Effector memory CD4-positive, alpha-beta T cell (primary cell): ENCODE measurements around the gene ATOSA.

ENCODE experiments used
- DNase-seq, 3 donors: peaks; one replicate each; pipeline ENCODE4 v3.0.0-alpha.2; 2020
- H3K27ac ChIP-seq: 2 replicates; pipeline ENCODE4 v1.7.0; 2013; ENCODE audit warnings: mild to moderate bottlenecking, low read length, moderate library complexity; ENCODE audit not compliant: insufficient read depth, poor library complexity, severe bottlenecking
- H3K27me3 ChIP-seq: replicated peaks from 2 replicates; pipeline ENCODE4 v1.7.0; 2013; ENCODE audit warnings: mild to moderate bottlenecking, low read length; ENCODE audit not compliant: insufficient read depth, control insufficient read depth, poor library complexity, severe bottlenecking
- H3K36me3 ChIP-seq: 2 replicates; pipeline ENCODE4 v1.7.0; 2013; ENCODE audit warnings: mild to moderate bottlenecking, low read length, moderate library complexity; ENCODE audit not compliant: control insufficient read depth, insufficient read depth
- H3K4me1 ChIP-seq: 2 replicates; pipeline ENCODE4 v1.7.0; 2013; ENCODE audit warnings: low read length, mild to moderate bottlenecking; ENCODE audit not compliant: control insufficient read depth, insufficient read depth, poor library complexity, severe bottlenecking
- H3K4me3 ChIP-seq: 2 replicates; pipeline ENCODE4 v1.7.0; 2013; ENCODE audit warnings: low read length, low read depth, mild to moderate bottlenecking; ENCODE audit not compliant: insufficient read depth, poor library complexity, severe bottlenecking
- H3K9me3 ChIP-seq: 2 replicates; pipeline ENCODE4 v1.7.0; 2013; ENCODE audit warnings: mild to moderate bottlenecking, low read length, moderate library complexity; ENCODE audit not compliant: control insufficient read depth
- total RNA-seq, 3 donors: gene quantifications; one replicate each; lab custom pipeline; 2026; lab: John Stamatoyannopoulos, UW

Gene ATOSA, protein sequence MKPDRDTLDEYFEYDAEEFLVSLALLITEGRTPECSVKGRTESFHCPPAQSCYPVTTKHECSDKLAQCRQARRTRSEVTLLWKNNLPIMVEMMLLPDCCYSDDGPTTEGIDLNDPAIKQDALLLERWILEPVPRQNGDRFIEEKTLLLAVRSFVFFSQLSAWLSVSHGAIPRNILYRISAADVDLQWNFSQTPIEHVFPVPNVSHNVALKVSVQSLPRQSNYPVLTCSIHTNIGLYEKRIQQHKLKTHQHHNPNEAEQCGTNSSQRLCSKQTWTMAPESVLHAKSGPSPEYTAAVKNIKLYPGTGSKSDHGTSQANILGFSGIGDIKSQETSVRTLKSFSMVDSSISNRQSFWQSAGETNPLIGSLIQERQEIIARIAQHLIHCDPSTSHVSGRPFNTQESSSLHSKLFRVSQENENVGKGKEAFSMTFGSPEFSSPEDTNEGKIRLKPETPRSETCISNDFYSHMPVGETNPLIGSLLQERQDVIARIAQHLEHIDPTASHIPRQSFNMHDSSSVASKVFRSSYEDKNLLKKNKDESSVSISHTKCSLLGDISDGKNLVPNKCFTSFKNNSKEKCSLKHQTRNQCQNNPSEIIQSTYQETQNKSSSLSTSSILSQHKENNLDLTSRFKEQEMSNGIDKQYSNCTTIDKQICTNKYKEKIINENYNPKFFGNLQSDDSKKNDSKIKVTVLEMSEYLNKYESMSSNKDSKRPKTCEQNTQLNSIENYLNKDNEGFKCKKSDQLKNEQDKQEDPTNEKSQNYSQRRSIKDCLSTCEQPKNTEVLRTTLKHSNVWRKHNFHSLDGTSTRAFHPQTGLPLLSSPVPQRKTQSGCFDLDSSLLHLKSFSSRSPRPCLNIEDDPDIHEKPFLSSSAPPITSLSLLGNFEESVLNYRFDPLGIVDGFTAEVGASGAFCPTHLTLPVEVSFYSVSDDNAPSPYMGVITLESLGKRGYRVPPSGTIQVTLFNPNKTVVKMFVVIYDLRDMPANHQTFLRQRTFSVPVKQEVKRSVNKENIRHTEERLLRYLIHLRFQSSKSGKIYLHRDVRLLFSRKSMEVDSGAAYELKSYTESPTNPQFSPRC
- total RNA-seq: 79.5 to 114 (median 80.0) reads per million in 3 donors

DNA sequence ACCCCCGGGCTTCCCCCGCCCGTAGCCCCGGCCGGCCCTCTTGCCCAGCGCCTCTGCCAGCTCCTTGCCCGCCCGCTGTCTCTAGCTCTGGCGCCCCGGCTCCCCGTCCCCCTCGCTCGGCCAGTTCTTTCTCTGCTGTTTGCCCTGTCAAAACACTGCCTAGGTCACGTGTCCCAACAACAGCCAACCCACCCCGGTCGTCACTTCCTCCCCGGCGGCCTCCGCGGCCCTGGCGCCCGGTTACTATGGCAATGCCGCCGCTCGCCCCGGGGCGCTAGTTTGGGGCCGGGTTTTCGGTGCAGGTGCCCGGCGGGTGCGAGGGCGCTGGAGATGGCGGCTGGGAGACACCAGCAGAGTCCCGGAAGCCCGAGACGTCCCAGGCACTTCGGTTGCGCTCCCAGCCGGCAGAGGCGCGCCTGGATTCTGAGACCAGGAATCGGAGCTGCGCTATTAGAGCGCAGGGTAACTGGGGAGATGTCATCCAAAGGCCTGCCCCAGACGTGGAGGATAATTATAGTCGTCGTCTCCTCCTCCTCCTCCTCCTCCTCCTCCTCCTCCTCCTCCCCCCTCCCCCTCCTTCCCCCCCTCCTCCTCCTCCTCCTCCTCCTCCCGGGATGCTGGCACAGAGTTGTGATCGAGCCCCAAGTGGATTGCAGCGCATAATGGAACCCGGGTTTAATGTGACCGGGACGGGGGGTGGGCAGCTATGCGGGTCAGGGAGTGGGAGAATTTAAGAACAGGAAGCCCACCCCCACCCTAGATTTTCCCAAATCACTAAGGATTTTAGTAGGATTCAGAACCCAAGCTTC is at the start of gene ATOSA:
TSS of gene ATOSA (minus strand) at position 157 of the 809 bp plus-strand sequence. CDS start 1,367 bp downstream, outside the sequence.
- Histone ChIP-seq H3K27me3 (no peaks in the 10 kb centered on the region), H3K4me3 (peak within 1 kb of the TSS; percentile 80), H3K36me3 (peaks cover 9% of the 10 kb centered on the region), H3K9me3 (no peaks in the 10 kb centered on the region), H3K4me1 (peaks cover 16% of the 10 kb centered on the region), H3K27ac (peak within 1 kb of the TSS; percentile 97)
- peak; percentile 86 to 91 (median 88) for DNase-seq

DNA sequence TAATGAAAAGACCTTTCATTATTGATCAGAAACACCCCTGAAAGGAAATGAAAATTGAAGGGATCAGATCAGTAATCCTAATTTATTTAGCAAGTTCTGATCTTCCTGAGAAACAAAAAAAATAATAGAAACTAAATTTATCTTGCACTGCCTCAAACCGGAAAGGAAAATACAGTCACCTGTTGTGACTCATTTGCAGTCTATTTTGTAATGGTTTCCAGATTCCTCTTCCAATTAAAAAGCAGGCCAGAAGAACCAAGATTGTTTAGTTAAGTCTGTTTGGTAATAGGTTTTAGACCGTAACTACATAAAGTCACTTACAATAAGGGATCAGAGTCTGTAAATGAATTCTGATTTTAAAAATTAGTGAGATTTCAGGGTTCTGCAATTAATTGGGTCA is 49.7 kb upstream of the ATOSA start:
- no peaks in the 10 kb centered on the region for H3K27me3 ChIP-seq
- no peak overlapping the region for H3K4me3 ChIP-seq
- DNase-seq: no peak
- H3K4me1 ChIP-seq: peaks cover 6% of the 10 kb centered on the region
- no peaks in the 10 kb centered on the region for H3K36me3 ChIP-seq
- no peak overlapping the region for H3K27ac ChIP-seq
- H3K9me3 ChIP-seq: no peaks in the 10 kb centered on the region

DNA sequence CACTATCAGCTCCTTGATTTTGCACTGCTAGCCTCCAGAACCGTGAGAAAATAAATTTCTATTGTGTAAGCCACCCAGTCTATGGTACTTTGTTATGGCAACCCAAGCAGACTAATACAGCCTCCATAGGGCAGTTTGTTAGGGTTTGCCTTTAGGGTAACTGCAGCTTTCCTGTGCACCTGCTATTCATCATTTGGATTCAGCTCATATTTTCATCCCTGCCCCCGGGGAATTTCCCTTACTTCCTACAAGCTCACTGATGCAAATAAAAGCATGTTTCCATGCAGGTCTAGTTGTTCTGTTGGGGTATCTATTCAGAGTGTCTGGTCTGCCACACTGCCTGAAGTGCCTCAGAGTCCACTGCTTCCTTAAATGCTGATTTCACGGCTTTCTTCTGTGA is 48.6 kb upstream of the ATOSA start:
- Histone ChIP-seq H3K4me1 (peaks cover 6% of the 10 kb centered on the region), H3K27me3 (no peaks in the 10 kb centered on the region), H3K27ac (no peak overlapping the region), H3K36me3 (no peaks in the 10 kb centered on the region), H3K9me3 (no peaks in the 10 kb centered on the region), H3K4me3 (no peak overlapping the region)
- no peak for DNase-seq

DNA sequence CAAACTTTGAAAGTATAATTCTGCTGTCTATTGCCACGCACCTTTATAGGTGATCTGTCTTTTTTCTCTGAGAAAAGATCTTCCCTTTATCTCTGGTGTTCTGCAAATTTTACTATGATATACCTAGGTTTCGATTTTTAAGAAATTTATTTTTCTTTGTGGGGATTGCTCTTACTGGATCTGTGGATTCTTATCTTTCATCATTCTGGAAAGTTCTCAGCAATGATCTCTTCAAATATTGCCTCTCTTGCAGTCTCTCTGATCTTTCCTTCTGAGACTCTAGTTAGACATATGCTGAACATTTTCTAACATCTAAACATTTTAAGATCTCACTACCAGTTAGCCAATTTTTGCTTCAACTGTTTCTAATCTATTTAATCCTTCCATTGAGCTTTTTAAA is 47.0 kb upstream of the ATOSA start:
- no peak for DNase-seq
- no peaks in the 10 kb centered on the region for H3K36me3 ChIP-seq
- H3K27me3 ChIP-seq: no peaks in the 10 kb centered on the region
- no peak overlapping the region for H3K4me3 ChIP-seq
- peaks cover 6% of the 10 kb centered on the region for H3K4me1 ChIP-seq
- no peaks in the 10 kb centered on the region for H3K9me3 ChIP-seq
- H3K27ac ChIP-seq: no peak overlapping the region

DNA sequence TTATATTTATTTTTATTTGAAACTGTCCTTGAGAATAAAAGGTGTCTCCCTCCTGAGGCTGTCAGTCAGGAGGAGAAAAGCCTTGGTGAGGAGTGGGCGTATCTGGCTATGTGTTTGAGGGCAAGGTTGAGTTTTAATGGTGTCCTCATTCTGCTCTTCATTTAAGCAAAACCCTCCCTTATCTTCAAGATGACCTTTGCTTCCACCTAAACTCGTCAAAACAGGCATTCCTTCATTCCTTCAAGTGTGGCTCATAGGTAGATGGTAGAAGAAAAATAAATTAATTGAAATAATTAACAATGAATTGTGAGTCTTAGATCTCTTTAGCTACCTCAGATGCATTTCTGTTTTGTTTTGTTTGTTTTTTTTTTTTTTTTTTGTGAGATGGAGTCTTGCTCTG is 39.4 kb upstream of the ATOSA start:
- no peaks in the 10 kb centered on the region for H3K36me3 ChIP-seq
- no peak overlapping the region for H3K4me3 ChIP-seq
- no peak for DNase-seq
- no peak overlapping the region for H3K27ac ChIP-seq
- H3K27me3 ChIP-seq: no peaks in the 10 kb centered on the region
- no peaks in the 10 kb centered on the region for H3K9me3 ChIP-seq
- no peaks in the 10 kb centered on the region for H3K4me1 ChIP-seq

DNA sequence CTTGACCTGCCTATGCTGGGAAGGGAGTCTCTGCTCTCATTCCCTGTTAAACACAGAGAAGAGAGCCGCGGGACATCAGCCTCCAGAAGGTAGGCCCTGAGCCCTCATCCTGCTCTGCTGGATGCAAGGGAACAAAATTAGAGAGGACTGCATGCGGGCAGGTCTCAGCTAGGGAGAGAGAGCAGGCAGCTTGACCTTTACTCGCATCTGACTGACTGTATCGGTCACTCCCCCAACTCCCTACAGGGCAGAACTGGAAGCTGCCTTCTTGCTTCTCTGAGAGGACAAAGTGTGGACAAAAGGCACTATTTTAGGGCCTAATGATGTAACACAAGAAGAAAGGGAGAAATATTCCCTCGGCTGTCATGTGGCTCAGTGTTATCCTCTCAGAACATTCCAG is 38.7 kb upstream of the ATOSA start:
- H3K4me1 ChIP-seq: no peaks in the 10 kb centered on the region
- no peaks in the 10 kb centered on the region for H3K9me3 ChIP-seq
- no peak overlapping the region for H3K27ac ChIP-seq
- no peaks in the 10 kb centered on the region for H3K36me3 ChIP-seq
- H3K4me3 ChIP-seq: no peak overlapping the region
- H3K27me3 ChIP-seq: no peaks in the 10 kb centered on the region
- DNase-seq: no peak

DNA sequence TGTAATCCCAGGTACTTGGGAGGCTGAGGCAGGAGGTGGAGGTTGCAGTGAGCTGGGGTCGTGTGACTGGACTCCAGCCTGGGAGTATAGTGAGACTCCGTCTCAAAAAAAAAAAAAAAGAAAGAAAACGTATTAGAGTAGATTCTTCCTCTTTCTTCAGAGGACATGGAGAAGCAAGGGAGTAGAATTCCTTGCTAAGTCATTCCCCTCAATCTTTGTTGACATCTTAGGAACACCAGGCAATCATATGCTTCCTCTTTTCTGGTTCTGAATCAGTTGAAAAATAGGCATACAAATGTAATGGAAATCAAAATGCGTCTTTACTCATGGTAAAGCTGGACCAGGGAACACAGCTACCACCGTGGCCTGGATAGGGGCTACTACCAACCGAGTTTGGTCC is 38.3 kb upstream of the ATOSA start:
- Histone ChIP-seq H3K4me1 (no peaks in the 10 kb centered on the region), H3K36me3 (no peaks in the 10 kb centered on the region), H3K9me3 (no peaks in the 10 kb centered on the region), H3K4me3 (no peak overlapping the region), H3K27me3 (no peaks in the 10 kb centered on the region), H3K27ac (no peak overlapping the region)
- DNase-seq: no peak

DNA sequence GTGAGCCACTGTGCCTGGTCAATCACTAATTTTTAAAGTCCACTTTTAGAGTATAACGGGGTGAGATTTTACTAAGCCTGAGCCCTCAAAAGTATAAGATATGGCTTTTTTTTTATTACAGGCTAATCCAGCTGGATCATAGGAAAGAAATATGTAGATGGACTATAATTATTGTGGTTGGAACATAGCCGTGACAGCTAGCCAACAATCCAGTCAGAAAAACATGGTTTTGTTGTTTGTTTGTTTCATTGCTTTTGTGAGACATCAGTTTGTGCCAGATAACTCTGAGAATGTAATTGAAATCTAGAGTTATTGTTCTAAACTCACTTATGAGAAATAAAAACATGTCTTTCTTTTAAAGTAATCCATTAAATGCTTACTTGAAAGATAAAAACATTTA is 37.3 kb upstream of the ATOSA start:
- DNase-seq: no peak
- Histone ChIP-seq H3K27ac (no peak overlapping the region), H3K9me3 (no peaks in the 10 kb centered on the region), H3K36me3 (no peaks in the 10 kb centered on the region), H3K27me3 (no peaks in the 10 kb centered on the region), H3K4me1 (no peaks in the 10 kb centered on the region), H3K4me3 (no peak overlapping the region)

DNA sequence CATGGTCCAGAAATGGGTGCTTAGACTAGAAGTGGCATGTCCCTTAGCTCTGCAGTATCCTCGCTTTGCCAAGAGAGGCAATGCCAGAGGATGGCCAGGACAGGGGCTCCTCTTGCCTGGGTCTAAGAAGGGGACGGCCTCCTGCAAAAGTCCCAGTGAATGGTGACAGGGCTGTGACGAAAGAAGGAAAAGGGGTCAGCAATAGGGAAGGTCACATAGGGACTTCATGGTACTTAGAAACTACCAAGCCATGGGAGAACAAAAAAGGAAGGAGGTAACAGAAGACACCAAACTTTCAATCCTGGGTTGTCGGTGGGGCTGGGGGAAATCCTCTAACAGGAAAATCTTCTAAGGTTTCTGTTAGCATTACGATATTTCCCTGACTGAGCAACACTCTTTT is 36.2 kb upstream of the ATOSA start:
- no peak for DNase-seq
- H3K27ac ChIP-seq: no peak overlapping the region
- H3K9me3 ChIP-seq: no peaks in the 10 kb centered on the region
- no peaks in the 10 kb centered on the region for H3K36me3 ChIP-seq
- no peak overlapping the region for H3K4me3 ChIP-seq
- no peaks in the 10 kb centered on the region for H3K4me1 ChIP-seq
- H3K27me3 ChIP-seq: no peaks in the 10 kb centered on the region
